NCI-H2171 (cell line): ENCODE results near the gene IRF3.

ENCODE experiments used
- DNase-seq: peaks from one replicate; lab custom pipeline; 2025; lab: John Stamatoyannopoulos, UW

IRF3 gene

DNA sequence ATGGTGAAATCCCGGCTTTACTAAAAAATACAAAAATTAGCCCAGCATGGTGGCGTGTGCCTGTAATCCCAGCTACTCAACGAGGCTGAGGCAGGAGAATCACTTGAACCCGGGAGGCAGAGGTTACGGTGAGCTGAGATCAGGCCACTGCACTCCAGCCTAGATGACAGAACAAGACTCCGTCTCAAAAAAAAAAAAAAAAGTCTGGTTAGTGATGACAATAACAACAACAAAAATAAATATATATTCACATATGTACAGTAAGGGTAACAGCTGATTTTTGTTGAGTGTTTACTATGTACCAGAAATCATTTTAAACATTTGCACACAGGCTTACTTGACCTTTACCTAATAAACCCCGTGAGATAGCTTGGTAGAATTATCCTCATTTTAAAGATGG, 48.7 kb downstream of the IRF3 start:
- DNase-seq, result no peak

- DNase-seq, result no peak
Measured at GRCh38 chr19:49616532-49616931, 49.1 kb downstream of the IRF3 start.

DNA sequence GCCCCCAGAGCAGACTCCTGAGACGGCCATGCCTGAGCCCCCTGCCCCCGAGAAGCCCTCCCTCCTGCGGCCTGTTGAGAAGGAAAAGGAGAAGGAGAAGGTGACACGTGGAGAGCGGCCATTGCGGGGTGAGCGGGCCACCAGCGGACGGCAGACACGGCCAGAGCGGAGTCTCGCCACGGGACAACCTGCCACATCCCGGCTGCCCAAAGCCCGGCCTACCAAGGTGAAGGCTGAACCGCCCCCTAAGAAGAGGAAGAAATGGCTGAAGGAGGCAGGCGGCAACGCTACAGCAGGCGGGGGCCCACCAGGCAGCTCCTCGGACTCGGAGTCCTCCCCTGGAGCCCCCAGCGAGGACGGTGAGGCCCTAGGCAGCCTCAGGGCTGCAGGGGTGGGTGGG, 49.8 kb downstream of the IRF3 start:
- no peak for DNase-seq

GRCh38 chr19:49614096-49614833, 51.4 kb downstream of the IRF3 start:
- no peak for DNase-seq

GRCh38 chr19:49613374-49613773, 52.3 kb downstream of the IRF3 start:
- DNase-seq, result no peak
